T-helper 17 cell (primary cell): ENCODE data around the gene PLA2G6. TPM values are rescaled to one million over a fixed set of nuclear protein-coding genes. Genes with fewer than 3 reads are reported as not detected.

Experiments
- ATAC-seq: fragments of 150-1000 bp; cut with Tn5 transposase; 2 replicates; pipeline ENCODE4 v1.10.0; 2021; ENCODE audit warnings: mild to moderate bottlenecking, moderate library complexity
- DNase-seq, 3 donors: peaks; one replicate each; pipeline versions ENCODE4 v3.0.0 to v3.0.0-alpha.2; 2020 to 2021
- H3K9me3 ChIP-seq: one replicate; pipeline ENCODE4 v1.7.0; 2013; ENCODE audit warnings: low read length, mild to moderate bottlenecking; ENCODE audit not compliant: control insufficient read depth, poor library complexity, severe bottlenecking
- H3K27ac Mint-ChIP-seq: one replicate; pipeline ENCODE4 v1.8.0; 2022; ENCODE audit warnings: mild to moderate bottlenecking, moderate library complexity, mixed read lengths
- H3K27me3 Mint-ChIP-seq: one replicate; pipeline ENCODE4 v1.8.0; 2022; ENCODE audit warnings: mixed read lengths
- H3K36me3 Mint-ChIP-seq: one replicate; pipeline ENCODE4 v1.8.0; 2022; ENCODE audit warnings: low read depth, mixed read lengths
- H3K4me1 Mint-ChIP-seq: one replicate; pipeline ENCODE4 v1.8.0; 2022; ENCODE audit warnings: mild to moderate bottlenecking, mixed read lengths
- H3K4me3 Mint-ChIP-seq: one replicate; pipeline ENCODE4 v1.8.0; 2022; ENCODE audit warnings: mild to moderate bottlenecking, moderate library complexity, mixed read lengths
- total RNA-seq, 4 donors: library from RNA in 2 of 4; stranded (reverse) in 2 of 4; gene quantifications; one replicate each; pipeline ENCODE4 v1.2.3 and lab custom pipeline; 2022 to 2026

PLA2G6 gene
- total RNA-seq, 2 donors from 2014 or later = 72.2 to 91.4 TPM

DNA sequence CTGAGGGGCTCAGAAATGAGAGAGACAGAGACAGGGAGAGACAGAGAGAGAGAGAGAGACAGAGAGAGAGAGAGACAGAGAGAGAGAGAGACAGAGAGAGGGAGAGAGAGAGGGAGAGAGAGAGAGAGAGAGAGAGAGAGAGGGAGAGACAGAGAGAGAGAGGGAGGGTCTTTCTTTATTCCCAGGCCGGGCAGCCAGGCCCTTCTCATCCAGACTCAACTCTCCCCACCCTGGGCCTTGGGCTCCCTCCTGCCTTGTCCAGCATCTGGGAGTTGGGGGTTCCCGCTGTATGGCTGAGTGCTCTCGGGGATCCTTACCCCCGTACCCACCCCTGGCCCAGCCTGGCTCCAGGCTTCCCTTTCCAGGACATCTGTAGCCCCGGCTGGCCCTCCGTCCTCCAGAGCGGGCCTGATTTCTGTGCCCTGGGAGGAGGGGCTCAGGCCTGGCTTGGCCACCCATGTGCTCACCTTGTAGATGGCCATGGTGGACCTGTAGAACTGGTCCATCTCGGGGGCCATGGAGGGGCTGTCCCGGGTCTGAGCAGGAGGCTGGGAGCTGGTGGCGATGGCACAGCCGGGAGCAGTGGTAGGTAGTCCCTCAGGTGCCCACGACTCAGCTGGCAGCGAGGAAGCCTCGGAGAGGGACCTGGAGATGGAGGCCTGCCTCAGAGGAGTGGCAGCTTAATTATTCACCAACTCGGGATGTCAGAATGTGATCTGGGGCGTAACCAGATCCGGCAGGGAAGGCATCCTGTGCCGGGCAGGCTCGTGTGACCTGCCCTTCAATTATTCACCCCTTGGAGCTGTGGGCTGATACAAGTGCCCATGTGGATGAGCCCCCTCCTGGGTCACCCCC, 71.4 kb downstream of the PLA2G6 start, which contains the start of gene BAIAP2L2:
Gene BAIAP2L2 (minus strand): TSS at position 677 of the 855 bp plus-strand sequence. CDS start 159 bp downstream, at position 518.
- no peaks in the 10 kb centered on the region for H3K27me3 Mint-ChIP-seq
- peak within 1 kb of the TSS; percentile 66 for H3K4me3 Mint-ChIP-seq
- H3K36me3 Mint-ChIP-seq = peaks cover 4% of the 10 kb centered on the region
- no peaks in the 10 kb centered on the region for H3K9me3 ChIP-seq
- ATAC-seq (no peak), DNase-seq (no peak)
- peaks cover 12% of the 10 kb centered on the region for H3K4me1 Mint-ChIP-seq
- peak within 1 kb of the TSS; percentile 54 for H3K27ac Mint-ChIP-seq

DNA sequence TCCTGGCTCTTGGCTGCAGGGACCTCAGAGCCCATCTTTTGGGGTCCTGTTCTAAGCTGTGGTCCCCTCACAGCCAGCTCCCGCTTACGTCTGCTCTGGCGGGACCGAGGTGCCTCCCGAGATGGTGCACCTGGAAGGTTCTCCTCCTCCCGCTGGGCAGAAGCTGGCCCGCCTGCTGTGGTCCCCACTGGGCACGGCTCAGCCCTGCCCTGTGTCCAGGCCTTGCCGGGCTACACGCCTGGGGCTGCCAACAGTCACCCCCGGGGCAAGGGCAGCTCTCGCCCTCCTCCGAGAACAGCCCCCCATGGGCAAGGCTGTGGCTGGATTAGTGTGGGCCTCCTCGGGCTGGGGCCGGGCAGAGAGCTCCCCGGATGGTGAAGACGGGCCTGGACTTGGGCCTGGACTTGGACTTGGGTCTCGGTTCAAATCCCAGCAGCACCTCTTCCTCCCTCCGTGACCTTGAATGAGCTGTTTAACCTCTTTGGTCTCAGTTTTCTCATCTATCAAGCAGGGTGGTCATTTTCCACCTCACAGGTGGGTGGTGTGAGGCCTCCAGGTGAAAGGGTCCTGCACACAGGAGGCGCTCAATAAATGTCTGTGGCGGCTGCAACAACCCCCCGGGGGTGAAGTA, 72.1 kb downstream of the PLA2G6 start:
- Mint-ChIP-seq H3K4me3 (peak overlapping the region; percentile 66), H3K36me3 (peaks cover 4% of the 10 kb centered on the region), H3K4me1 (peaks cover 13% of the 10 kb centered on the region), H3K27me3 (no peaks in the 10 kb centered on the region), H3K27ac (peak overlapping the region; percentile 54)
- no peaks in the 10 kb centered on the region for H3K9me3 ChIP-seq
- ATAC-seq (no peak), DNase-seq (no peak)

DNA sequence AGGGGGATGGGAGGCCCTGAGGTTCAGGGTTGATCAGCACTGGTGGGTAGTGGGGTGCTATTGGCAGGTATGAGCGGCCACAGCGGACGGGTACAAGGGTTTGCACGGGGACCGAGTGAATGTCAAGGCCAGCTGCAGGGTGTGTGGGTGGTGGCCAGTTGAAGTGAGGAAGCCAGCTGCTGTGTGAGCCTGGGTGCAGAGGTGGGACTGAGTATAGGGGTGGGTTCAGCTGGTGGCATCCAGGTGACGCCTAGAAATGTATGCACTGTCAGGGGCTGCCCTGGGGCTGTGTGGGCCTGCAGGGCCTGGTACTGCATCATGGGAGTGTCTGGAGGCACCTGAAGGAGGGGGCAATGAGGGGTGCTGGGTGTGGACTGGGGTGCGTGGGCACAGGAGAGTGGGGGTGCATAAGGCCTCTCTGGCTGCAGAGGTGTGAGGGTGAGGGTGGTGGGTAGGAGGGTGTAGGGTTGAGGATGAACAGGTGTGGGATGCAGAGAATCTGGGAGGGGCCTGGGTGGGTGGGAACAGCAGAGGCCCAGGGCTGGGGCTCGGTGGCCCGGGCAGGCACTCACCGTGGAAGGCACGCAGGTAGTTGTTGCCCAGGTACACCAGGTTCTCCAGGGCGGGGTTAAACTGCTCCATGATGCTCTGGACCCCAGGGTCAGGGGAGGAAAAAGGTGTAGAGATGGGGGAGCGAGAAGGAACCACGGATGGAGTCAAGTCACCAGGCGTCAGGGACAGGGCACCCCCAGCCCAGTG, 72.9 kb downstream of the PLA2G6 start:
- DNase-seq (no peak), ATAC-seq (peak; percentile 20)
- peak overlapping the region; percentile 73 for H3K4me3 Mint-ChIP-seq
- H3K36me3 Mint-ChIP-seq = peaks cover 2% of the 10 kb centered on the region
- H3K27me3 Mint-ChIP-seq = no peaks in the 10 kb centered on the region
- no peak overlapping the region for H3K27ac Mint-ChIP-seq
- H3K4me1 Mint-ChIP-seq = peaks cover 14% of the 10 kb centered on the region
- no peaks in the 10 kb centered on the region for H3K9me3 ChIP-seq

GRCh38 chr22:38107692-38108515, 73.7 kb downstream of the PLA2G6 start:
- H3K9me3 ChIP-seq = no peaks in the 10 kb centered on the region
- Mint-ChIP-seq H3K4me1 (peaks cover 14% of the 10 kb centered on the region), H3K27ac (peak overlapping the region; percentile 43), H3K4me3 (peak overlapping the region; percentile 73), H3K36me3 (peaks cover 2% of the 10 kb centered on the region), H3K27me3 (no peaks in the 10 kb centered on the region)
- no peak for ATAC-seq
- no peak for DNase-seq

- H3K9me3 ChIP-seq = no peaks in the 10 kb centered on the region
- ATAC-seq (no peak), DNase-seq (no peak)
- Mint-ChIP-seq H3K36me3 (no peaks in the 10 kb centered on the region), H3K4me3 (no peak overlapping the region), H3K27ac (no peak overlapping the region), H3K4me1 (peaks cover 15% of the 10 kb centered on the region), H3K27me3 (no peaks in the 10 kb centered on the region)
These were observed 74.6 kb downstream of the PLA2G6 start for GRCh38 chr22:38106814-38107578.

DNA sequence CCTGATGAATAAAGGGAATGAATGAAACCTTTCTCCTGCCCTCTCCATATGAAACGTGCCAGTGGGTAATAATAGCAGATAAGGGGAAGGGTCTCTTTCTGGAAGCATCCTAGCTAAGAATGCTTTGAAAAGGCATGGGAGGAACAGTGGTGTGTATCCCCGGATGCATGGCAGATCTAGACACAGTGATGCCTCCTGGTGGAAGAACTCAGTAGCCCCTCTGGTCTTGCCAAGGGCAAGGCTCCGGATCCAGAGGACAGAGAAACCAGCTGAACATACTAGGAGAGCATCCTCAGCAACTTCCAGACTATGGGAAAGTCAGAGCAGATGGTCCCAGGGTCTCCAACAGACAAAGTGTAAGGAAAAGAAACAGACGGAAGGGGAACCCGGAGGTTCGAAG, 77.5 kb downstream of the PLA2G6 start:
- no peaks in the 10 kb centered on the region for H3K9me3 ChIP-seq
- H3K4me1 Mint-ChIP-seq = peaks cover 20% of the 10 kb centered on the region
- no peaks in the 10 kb centered on the region for H3K36me3 Mint-ChIP-seq
- H3K27me3 Mint-ChIP-seq = no peaks in the 10 kb centered on the region
- H3K27ac Mint-ChIP-seq = no peak overlapping the region
- H3K4me3 Mint-ChIP-seq = no peak overlapping the region
- ATAC-seq = no peak
- no peak for DNase-seq

DNA sequence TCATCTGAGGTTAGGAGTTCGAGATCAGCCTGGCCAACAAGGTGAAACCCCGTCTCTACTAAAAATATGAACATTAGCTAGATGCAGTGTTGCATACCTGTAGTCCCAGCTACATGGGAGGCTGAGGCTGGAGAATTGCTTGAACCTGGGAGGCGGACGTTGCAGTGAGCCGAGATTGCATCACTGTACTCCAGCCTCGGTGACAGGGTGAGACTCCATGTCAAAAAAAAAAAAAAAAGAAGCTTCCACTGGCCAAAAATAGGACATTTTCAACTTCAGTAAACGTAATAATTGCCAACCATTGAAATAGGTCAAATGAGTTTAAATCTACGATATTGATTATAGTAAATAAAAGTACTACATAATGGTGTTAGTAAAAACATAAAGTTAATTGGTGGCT, 78.0 kb downstream of the PLA2G6 start:
- no peak overlapping the region for H3K4me3 Mint-ChIP-seq
- no peak overlapping the region for H3K27ac Mint-ChIP-seq
- no peaks in the 10 kb centered on the region for H3K27me3 Mint-ChIP-seq
- no peaks in the 10 kb centered on the region for H3K9me3 ChIP-seq
- H3K4me1 Mint-ChIP-seq = peaks cover 19% of the 10 kb centered on the region
- no peak for DNase-seq
- no peak for ATAC-seq
- H3K36me3 Mint-ChIP-seq = no peaks in the 10 kb centered on the region

GRCh38 chr22:38098410-38099249, 83.0 kb downstream of the PLA2G6 start:
- Mint-ChIP-seq H3K36me3 (peaks cover 6% of the 10 kb centered on the region), H3K4me1 (peaks cover 8% of the 10 kb centered on the region), H3K4me3 (no peak overlapping the region), H3K27me3 (no peaks in the 10 kb centered on the region), H3K27ac (no peak overlapping the region)
- DNase-seq = no peak
- no peaks in the 10 kb centered on the region for H3K9me3 ChIP-seq
- ATAC-seq = no peak

DNA sequence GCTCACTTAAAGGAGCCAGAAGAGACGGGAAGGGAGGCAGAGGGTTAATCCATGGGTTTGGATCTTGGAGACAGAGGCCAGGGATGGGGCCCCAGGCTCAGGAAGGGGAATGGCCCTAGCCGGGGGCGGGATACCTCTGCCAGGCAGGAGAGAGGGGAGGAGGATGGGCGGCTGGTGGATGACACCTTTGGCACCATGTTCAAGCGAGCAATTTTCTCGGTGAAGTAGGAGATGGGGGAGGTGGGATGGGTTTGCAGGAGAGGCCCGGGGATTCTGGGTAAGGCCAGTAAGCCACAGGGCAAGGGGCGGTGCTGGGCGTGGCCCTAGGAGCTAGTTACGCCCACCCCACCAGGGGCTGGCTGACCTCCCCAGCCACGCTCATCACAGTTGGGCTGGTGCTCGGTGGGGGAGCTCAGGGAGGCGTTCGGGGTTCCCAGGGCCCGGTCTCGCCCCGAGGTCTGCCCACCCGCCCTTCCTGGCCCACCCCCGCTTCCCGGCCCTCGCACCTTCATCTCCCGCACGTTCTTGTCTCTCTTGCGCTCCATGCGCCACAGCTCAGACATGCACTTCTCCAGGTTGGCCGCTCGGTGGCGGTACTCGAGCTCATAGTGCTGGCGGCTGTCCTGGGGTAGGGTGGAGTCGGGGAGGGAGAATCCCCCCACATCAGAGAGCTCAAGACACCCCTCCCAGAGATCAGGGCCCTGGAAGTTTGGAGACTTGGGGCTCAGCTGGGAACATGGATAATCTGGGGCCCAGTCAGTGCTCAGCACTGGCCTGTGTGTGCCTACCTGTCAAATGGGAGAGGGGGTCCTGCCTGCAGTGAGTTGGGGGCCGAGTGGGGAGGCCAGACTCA, 83.8 kb downstream of the PLA2G6 start:
- H3K9me3 ChIP-seq = no peaks in the 10 kb centered on the region
- H3K4me3 Mint-ChIP-seq = no peak overlapping the region
- H3K4me1 Mint-ChIP-seq = peaks cover 8% of the 10 kb centered on the region
- no peak overlapping the region for H3K27ac Mint-ChIP-seq
- H3K27me3 Mint-ChIP-seq = no peaks in the 10 kb centered on the region
- no peak for ATAC-seq
- peaks cover 6% of the 10 kb centered on the region for H3K36me3 Mint-ChIP-seq
- DNase-seq = no peak

DNA sequence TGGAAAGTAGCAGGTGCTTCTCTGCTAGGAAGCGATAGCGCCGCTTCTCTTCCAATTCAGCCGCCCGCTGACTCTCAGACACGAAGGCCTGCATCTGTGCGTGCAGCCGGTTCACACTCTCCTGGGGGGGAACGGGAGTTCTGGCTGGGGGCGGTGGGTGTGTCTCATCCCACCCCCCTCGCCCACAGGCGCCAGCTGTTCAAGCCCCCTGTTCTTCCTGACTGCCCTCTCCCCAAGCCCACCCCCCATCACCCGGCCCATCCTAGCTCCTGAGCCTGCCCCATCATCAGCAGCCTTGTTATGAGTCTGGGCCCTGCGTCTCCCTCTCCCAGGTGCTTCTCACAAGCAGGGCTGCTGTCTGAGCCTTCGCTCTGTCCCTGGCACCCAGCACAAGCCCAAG, 84.6 kb downstream of the PLA2G6 start:
- Mint-ChIP-seq H3K4me3 (no peak overlapping the region), H3K4me1 (peaks cover 6% of the 10 kb centered on the region), H3K27me3 (no peaks in the 10 kb centered on the region), H3K36me3 (peaks cover 6% of the 10 kb centered on the region), H3K27ac (no peak overlapping the region)
- H3K9me3 ChIP-seq = no peaks in the 10 kb centered on the region
- ATAC-seq (no peak), DNase-seq (no peak)

DNA sequence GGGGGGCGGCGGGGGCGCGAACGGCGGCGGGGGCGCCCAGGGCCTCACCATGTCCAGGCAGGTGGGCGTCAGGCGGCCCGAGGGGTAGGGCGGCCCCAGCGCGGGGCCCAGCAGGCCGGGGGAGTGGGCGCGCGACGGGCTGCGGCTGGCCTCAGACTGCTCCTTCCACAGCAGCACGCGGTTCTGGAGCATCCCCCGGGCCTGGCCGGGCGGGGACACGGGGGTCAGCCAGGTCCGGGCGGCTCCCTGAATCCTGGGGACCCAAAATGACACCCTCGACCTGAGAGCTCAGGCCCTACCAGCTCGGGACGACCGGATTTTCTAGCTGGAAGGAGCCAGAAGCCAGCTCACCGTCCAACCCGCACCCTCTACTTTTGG, 92.2 kb downstream of the PLA2G6 start:
- Mint-ChIP-seq H3K27me3 (peaks cover 5% of the 10 kb centered on the region), H3K4me1 (peaks cover 6% of the 10 kb centered on the region), H3K4me3 (peak overlapping the region; percentile 12), H3K36me3 (peaks cover 2% of the 10 kb centered on the region), H3K27ac (peak overlapping the region; percentile 21)
- no peaks in the 10 kb centered on the region for H3K9me3 ChIP-seq
- DNase-seq (no peak), ATAC-seq (no peak)
